ENCODE measurements around the gene GRWD1.

GRWD1 gene

DNA sequence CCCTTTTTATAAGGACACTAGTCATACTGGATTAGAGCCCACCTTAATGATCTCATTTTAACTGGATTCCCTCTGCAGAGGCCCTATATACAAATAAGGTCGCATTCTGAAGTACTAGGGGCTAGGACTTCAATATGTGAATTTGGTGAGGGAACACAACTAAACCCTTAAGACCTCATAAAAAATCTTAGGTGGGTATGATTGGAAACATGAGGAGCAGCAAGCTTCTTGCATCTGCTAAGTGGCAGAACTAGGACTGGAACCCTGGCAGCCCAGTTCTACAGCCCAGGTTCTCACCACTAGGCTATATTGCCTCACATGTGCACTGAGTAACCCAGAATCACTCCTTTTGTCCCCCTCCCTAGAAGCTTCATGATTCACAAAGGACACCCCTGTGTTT is 17.1 kb upstream of the GRWD1 start:
- FAIRE-seq, result no peak

DNA sequence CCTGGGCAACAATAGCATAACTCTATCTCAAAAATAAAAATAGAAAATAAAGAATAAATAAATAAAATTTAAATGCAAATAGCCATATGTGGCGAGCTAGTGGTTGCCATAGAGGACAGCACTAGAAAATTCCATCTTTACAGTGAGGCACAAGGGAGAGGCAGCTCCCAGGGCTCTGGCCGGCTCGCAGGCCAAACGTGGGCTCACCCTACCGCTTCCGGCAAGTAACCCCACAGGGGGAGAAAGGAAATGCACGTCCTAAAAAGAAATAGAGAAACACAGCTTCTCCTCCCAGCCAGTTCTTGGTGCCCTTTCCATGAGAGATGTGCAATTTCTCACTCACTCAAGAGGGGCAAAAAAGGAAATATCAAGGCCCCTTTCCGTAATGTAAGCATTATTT is 12.4 kb upstream of the GRWD1 start:
- FAIRE-seq, result no peak

DNA sequence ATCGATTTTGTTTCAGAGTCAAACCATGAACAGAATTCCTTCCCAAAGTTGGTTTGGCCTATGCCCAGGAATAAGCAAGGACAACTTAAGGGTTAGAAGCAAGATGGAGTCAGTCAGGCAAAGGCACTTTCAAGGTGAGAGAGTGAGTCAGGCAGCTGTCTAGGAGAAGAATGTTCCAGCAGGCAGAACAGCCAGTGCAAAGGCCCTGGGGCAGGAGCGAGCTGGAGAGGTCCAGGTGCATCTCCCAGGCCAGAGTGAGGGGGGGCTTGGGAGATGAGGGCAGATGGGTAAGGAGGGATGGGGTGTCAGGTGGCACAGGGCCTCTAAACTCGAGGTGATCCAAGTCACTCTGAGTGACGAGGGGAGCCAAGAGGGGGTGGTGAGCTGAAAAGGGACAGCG is 9.2 kb upstream of the GRWD1 start:
- FAIRE-seq, result no peak

DNA sequence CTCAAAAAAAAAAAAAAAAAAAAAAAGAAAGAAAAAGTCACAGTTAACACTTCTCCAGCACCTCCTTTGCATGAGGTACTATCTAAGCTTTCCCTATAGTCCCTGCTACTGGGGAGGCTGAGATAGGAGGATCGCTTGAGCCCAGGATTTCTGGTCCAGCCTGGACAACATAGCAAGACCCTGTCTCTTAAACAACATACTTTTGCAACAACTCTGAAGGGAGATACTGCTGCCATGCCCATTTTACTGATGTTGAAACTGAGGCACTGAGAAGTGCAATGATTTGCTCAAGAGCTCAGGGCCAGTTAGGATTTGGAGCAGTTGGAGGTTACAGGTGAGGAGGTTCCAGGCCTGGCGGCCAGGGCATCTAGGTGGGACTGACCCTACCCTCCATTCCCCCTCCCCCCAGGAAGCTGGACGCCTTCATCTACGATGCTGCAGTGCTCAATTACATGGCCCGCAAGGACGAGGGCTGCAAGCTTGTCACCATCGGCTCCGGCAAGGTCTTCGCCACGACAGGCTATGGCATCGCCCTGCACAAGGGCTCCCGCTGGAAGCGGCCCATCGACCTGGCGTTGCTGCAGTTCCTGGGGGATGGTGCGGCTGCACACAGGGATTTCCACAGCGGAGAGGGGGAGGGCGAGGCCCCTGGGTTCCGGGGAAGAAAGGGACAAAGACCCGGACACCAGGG is 4.3 kb upstream of the GRWD1 start:
- no peak for FAIRE-seq

DNA sequence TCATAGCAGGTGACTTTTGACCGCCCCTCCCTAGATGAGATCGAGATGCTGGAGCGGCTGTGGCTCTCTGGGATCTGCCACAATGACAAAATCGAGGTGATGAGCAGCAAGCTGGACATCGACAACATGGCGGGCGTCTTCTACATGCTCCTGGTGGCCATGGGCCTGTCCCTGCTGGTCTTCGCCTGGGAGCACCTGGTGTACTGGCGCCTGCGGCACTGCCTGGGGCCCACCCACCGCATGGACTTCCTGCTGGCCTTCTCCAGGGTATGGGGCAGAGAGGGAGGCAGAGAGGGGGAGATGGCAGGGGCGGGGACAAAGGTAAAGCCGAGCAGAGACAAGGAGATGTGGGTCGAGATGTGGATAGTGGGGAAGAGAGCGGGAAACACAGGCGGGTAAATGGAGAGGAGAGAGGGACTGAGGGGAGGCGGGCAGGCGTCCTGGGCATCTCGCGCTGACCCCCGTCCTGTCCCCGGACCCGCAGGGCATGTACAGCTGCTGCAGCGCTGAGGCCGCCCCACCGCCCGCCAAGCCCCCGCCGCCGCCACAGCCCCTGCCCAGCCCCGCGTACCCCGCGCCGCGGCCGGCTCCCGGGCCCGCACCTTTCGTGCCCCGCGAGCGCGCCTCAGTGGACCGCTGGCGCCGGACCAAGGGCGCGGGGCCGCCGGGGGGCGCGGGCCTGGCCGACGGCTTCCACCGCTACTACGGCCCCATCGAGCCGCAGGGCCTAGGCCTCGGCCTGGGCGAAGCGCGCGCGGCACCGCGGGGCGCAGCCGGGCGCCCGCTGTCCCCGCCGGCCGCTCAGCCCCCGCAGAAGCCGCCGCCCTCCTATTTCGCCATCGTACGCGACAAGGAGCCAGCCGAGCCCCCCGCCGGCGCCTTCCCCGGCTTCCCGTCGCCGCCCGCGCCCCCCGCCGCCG is 3.4 kb upstream of the GRWD1 start:
- no peak for FAIRE-seq

DNA sequence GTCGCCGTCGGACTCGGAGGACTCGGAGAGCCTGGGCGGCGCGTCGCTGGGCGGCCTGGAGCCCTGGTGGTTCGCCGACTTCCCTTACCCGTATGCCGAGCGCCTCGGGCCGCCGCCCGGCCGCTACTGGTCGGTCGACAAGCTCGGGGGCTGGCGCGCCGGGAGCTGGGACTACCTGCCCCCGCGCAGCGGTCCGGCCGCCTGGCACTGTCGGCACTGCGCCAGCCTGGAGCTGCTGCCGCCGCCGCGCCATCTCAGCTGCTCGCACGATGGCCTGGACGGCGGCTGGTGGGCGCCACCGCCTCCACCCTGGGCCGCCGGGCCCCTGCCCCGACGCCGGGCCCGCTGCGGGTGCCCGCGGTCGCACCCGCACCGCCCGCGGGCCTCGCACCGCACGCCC is 2.5 kb upstream of the GRWD1 start:
- no peak for FAIRE-seq

DNA sequence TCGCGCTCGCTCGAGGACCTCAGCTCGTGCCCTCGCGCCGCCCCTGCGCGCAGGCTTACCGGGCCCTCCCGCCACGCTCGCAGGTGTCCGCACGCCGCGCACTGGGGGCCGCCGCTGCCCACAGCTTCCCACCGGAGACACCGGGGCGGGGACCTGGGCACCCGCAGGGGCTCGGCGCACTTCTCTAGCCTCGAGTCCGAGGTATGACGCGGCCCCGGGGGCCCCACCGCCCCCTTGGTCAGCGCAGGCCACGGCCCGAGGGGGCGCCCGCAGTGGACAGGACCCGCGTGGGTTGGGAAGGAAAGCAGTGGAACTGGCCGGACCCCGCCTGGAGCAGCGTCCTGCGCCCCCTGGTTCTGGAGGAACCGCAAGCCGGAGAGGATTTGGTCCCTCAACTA is 2.1 kb upstream of the GRWD1 start:
- no peak for FAIRE-seq

DNA sequence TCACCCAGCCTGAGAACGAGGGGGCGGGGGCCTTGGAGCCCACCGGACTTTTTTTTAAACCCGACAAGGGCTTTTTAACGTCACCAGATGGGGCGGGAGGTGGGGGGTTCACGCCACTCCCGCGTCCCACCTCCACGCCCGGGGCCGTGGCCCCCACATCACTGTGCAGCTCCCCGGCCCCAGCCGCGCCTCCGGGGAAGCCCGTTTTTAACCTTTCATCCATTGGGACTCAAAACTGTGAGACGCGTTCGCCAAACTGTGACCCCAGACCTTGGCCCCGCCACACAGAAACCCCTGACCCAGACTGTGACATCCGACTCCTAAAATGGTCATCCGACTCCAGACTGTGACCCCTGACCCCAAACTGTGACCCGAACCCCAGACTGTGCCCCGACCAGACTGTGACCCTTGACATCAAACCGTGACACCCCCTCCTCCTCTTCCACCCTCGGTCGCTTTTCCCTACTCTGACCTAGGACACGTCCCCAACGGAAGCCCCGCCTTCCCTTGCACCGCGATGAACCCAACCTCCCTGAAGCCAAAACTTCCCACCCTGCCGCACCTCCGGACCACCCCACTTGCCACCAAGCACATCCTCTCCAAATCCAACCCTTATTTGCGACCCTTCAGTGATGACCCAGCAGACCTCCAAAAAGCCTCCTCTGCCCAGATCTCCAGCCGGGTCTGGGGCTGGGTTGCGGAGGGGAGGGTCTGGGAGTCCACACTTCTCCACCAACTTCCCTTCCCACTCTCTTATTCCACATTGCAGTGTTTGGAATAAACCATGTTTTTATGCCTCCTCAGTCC is 1.5 kb upstream of the GRWD1 start:
- FAIRE-seq, result no peak

DNA sequence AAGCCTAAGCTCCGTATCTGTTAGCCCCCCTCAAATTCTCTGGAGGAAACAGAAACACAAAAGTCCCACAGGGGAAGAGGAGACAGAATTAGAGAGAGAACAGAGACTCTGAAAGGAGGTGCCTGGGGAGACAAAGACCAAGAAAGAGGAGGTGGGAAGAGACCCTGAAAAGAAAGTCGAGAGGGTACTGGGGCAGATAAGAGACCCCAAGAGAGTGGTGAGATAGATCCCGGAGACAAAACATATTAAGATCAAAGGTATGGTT is 915 bp upstream of the GRWD1 start:
- no peak for FAIRE-seq

DNA sequence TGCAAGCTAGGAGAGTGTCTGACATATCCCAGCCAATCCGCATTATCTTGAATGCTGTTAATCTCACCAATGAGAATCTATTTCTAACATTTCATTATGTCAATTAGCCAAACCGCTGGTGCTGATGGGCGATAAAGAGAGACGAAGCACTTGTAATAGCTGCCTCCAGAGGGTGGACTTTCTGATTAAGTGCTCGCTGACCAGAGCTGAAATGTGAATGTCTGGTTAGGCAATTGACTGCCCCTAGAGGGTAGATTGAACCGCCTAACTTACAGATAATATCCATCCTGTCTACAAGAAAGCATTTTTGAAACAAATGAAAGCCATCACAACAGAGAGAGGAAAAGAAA is 552 bp upstream of the GRWD1 start:
- no peak for FAIRE-seq

DNA sequence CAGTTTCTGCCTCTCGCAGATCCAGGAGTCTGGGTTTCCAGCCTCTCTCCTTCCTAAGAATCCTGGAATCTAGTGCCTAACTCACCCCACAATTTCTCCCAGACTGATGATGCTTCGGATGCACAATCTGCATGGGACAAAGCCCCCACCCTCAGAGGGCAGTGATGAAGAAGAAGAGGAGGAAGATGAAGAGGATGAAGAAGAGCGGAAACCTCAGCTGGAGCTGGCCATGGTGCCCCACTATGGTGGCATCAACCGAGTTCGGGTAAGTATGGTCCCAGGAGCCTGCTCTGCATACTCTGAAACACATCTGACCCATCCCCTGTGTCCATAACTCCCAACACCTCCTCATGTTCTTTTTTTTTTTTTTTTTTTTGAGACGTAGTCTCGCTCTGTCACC is 796 bp downstream of the GRWD1 start:
- no peak for FAIRE-seq

DNA sequence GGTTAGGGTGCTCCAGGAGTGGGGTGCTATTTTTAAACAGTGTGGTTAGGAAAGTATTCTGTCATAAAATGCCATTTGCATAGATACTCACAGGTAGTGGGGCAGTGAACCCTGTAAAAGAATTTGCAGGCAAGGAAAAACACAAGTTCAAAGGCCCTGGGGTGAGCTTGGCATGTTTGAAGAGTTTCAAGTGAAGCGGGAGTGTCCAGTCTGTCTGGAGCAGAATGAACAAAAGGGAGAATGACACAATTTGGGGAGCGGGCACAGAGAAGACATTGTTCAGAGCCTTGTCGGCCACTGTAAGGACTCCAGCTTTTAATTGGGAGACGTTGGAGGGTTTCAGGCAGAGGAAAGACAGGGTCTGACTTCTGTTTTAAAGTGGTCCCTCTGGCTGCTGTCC is 2.8 kb downstream of the GRWD1 start:
- no peak for FAIRE-seq

DNA sequence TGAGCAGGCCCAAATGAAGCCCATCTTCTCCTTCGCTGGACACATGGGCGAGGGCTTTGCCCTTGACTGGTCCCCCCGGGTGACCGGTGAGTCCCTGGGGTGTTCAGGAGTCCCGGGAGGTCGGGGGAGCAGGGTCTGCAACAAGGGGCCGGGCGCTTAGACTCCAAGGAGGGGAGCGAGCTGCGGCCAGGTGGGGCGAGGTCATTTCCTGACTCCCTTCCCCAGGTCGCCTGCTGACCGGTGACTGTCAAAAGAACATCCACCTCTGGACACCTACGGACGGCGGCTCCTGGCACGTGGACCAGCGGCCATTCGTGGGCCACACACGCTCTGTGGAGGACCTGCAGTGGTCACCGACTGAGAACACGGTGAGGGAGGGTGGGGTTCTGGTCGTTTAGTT is 4.7 kb downstream of the GRWD1 start:
- FAIRE-seq, result no peak

DNA sequence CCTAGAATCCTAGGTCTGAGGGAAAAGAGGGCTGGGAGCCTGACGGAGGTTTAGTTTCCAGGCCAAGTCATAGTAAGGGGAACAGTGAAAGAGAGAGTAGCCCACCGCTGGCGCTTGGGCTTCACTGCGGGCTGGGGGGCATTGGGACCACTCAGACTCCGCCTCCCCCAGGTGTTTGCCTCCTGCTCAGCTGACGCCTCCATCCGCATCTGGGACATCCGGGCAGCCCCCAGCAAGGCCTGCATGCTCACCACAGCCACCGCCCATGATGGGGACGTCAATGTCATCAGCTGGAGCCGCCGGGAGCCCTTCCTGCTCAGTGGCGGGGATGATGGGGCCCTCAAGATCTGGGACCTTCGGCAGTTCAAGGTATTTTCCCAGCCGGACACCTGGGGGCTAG is 5.1 kb downstream of the GRWD1 start:
- FAIRE-seq, result no peak

DNA sequence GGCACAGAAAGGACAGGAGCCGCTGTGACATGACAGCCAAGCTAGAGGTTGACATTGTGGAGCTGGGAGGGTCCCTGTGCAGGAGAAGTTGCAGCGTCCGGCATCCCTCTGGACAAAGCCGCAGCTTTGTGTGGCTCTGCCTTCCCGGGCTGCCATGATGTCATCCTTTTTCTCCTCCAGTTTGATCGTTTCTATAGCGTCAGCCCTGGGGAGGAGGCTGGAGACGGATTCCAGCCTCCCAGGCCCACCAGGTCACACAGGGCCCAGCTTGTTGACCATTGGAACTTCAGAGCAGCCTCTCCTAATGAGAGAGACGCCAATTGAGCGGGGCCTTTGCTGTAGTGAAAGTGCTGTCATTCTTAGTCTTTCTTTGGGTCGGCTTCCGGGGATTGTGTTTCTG is 5.8 kb downstream of the GRWD1 start:
- no peak for FAIRE-seq

DNA sequence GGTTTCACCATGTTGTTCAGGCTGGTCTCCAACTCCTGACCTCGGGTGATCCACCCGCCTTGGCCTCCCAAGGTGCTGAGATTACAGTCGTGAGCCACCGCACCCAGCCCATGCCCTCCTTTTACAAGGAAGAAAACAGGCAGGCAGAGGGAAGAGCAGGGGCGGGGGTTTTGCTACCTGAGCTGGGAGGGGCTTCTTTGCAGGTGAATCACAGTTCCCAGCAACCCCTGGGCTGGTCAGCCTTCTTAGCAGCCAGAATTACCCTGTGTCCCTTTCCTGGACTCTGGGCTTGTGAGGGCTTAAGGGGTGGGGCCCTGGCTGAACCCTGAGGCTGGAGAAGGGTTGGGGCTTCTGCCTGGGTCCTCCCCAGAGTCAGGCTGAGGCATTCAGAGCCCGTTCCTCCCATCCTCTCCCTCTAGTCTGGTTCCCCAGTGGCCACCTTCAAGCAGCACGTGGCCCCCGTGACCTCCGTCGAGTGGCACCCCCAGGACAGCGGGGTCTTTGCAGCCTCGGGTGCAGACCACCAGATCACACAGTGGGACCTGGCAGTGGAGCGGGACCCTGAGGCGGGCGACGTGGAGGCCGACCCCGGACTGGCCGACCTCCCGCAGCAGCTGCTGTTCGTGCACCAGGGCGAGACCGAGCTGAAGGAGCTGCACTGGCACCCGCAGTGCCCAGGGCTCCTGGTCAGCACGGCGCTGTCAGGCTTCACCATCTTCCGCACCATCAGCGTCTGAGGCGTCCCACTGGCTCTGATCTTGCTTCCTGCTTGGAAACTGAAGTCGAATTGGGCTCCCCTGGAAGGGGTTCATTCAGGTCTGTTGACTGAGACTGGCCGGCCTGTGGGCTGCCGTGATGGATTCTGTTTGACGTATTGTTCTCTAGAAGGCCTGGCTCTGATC is 6.8 kb downstream of the GRWD1 start:
- no peak for FAIRE-seq

DNA sequence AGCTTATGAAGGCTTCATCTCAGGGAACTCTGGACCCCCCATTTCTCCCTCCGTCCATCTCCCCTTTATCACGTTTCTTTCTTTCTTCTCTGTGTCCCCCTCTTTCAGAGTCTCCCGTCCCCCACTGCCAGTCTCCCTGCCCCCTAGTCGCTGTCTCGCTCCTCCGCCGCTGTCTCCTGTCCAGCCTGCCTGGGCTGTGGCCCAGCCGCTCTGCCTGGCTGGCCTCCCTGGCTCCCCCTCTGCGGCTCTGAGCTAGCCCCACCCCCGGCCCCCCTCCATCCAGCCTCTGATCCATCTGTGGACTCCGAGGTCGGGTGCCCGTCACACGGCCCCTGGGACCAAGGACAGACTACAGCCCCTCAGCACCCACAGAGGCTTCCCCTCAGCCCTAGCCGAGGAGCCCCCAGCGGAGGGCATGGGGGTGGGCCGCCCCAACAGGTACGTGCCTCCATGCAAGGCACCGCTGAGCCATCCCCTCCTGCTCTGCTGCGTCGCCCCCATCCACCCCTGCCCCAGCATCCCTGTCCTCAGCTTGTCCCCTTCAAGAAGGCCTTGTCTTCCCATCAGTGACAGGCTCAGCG is 8.5 kb downstream of the GRWD1 start:
- no peak for FAIRE-seq

DNA sequence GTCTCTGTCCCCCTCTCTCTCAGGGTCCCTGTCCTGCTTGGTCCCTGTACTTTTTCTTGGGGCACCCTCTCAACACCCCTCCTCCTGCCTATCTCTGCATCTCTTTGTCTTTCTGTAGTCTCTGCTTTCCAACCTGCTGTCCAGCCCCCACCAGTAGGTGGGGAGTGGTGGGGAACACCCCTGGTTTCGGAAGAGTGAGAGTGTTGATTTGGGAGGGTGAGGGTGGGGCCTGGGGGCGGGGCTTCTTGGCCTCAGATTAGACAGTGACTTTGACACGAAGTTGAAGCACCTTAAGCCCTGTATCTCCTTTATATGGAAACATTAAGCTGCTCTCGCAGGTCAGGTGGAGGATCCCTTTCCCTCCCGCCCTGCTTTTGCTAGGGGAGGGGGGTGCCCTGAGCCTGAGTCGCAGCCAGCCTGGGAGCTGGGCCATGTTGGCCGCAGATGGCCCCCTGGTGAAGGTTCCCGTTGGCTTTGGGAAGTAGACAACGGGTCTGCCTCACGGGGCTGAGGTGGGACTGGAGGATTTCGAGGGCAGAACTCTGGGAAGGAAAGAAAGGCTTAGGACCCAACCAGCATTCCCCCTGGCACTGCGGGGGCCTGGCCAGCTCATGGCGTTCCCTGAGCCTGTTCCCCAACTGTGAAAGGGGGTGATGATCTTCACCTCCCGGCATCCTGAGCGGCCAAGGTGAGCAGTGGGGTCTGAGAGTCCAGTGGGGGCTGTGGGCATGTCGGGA is 9.6 kb downstream of the GRWD1 start, which contains the start of gene KCNJ14:
Gene KCNJ14, plus strand, starts transcription at position 404 of the 737 bp plus-strand sequence. CDS start 6,151 bp downstream, outside the sequence.
- FAIRE-seq, result no peak

DNA sequence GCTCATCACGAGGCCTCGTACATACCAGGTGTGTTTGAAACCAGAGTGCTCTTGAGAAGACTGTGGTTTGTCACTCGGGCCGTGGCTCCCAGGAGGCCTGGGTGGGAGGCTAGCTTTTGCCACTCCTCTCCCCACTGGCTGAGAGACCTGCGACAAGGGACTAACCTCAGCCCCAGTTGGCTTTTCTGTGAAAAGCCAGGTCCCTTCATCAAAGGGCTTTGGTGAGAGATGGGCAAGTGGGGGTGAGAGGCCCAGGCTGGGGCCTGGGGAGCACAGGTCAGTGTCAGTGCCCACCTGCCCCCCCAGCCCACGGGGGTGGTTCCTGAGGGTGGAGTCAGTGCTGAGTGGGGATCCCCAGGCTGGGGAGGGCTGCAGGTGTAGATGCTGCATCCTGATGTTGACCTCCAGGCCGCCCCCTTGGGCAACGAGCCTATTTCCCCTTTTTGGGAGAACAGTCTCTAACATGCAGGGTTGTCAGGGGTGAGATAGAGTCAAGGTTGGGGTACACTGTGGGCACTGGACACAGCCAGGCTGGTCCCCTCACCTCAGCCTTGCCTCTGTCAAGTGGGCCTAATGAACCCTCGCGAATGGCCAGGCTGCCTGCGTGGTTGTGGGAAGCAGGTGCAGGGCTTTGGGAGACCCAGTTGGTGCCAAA is 10.3 kb downstream of the GRWD1 start:
- FAIRE-seq, result no peak

DNA sequence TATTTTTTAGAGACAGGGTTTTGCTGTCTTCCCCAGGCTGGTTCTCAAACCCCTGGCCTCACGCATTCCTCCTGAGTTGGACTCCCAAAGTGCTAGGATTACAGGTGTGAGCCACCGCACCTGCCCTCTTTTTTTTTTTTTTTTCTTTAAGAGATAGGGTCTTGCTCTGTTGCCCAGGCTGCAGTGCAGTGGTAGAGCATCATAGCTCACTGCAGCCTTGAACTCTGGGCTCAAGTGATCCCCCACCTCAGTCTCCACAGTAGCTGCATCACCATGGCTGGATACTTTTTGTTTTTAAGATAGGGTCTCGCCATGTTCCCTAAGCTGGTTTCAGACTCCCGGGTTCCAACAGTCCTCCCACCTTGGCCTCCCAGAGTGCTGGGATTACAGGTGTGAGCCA is 11.1 kb downstream of the GRWD1 start:
- no peak for FAIRE-seq

DNA sequence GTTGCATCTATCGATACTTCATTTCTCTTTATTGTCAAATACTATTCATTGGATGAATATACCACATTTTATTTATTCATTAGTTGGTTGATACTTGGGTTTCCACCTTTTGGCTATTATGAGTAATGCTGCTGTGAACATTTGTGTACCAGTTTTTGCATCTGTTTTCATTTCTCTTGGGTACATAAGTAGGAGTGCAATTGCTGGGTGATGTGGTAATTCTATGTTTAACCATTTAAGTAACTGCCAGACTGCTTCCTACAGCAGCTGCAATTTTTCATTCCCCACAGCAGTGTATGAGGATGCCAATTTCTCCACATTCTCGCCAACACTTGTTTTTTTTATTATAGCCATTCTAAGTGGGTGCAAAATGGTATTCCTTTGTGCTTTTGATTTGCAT is 12.2 kb downstream of the GRWD1 start:
- FAIRE-seq, result no peak
